GM12801 (cell line): ENCODE data around the gene GALM.

Source experiments
- TF ChIP-seq, protein P1 (sequence below): IDR thresholded peaks from one replicate; pipeline ENCODE4 v1.5.1; 2011; ENCODE audit warnings: control low read depth; ENCODE audit not compliant: insufficient read length; ENCODE audit errors: extremely low read depth

Gene GALM

DNA sequence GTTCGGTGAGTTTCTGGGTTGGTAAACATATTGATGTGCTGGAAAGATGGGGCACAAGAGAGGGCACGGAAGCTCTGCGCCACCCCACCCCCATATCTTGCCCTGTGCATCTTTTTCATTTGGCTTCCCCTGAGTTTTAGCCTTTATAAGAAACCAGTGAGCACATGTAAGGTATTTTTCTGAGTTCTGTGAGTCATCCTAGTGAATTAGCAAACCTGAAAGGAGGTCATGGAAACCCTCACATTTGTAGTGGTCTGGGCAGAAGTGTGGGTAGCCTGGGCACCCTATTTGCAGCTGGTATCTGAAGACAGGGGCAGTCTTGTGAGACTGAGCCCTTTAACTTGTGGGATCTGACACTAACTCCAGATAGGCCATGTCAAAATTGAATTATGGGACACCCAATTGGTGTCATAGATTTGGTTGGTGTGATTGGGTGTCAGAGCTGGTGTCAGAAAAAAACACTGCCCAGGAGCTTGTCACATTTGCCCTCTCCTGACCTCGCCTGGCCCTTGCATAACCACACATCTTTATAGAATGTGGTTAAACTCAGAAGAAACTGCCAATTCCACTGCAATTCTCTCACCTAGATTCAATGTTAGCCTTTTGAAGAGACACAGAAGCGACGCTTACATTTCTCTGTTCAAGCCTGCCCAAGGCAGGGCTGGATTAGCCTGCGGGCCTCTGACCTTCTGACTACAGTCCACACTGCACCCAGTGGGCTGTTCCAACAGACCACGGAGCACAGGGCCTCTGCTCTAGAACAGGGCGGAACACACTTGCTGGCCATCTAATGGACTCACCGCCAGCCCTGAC, 12.0 kb upstream of the GALM start:
- TF ChIP-seq, protein P1, sequence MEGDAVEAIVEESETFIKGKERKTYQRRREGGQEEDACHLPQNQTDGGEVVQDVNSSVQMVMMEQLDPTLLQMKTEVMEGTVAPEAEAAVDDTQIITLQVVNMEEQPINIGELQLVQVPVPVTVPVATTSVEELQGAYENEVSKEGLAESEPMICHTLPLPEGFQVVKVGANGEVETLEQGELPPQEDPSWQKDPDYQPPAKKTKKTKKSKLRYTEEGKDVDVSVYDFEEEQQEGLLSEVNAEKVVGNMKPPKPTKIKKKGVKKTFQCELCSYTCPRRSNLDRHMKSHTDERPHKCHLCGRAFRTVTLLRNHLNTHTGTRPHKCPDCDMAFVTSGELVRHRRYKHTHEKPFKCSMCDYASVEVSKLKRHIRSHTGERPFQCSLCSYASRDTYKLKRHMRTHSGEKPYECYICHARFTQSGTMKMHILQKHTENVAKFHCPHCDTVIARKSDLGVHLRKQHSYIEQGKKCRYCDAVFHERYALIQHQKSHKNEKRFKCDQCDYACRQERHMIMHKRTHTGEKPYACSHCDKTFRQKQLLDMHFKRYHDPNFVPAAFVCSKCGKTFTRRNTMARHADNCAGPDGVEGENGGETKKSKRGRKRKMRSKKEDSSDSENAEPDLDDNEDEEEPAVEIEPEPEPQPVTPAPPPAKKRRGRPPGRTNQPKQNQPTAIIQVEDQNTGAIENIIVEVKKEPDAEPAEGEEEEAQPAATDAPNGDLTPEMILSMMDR, result no peak

GRCh38 chr2:38654528-38655381, 11.2 kb upstream of the GALM start:
- TF ChIP-seq, protein P1, result no peak

DNA sequence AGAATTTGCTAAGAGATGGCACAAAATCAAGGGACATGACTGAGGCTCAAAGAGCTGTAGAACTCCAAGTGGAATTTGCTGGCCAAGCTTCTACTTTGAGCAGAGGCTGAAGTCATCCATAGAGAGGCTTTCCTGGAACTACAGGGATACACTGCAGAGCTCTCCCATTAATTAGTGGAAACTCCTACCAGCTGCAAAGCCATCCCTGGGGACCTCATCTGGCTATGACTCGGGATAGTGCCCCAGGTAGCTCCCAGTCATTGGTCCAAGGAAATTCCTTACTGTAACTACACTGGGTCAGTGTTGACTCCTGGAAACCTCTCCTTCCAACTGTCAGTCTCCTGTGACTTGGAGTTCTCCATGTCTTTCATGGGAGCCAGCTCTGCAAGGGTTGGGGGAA, 10.5 kb upstream of the GALM start:
- TF ChIP-seq, protein P1, result no peak

- TF ChIP-seq, protein P1, result no peak
These were observed 8.9 kb upstream of the GALM start for GRCh38 chr2:38656866-38657480.

GRCh38 chr2:38658613-38659012, 7.3 kb upstream of the GALM start:
- TF ChIP-seq, protein P1, result no peak

- TF ChIP-seq, protein P1, result no peak
These were observed 6.8 kb upstream of the GALM start for GRCh38 chr2:38659115-38659514.

DNA sequence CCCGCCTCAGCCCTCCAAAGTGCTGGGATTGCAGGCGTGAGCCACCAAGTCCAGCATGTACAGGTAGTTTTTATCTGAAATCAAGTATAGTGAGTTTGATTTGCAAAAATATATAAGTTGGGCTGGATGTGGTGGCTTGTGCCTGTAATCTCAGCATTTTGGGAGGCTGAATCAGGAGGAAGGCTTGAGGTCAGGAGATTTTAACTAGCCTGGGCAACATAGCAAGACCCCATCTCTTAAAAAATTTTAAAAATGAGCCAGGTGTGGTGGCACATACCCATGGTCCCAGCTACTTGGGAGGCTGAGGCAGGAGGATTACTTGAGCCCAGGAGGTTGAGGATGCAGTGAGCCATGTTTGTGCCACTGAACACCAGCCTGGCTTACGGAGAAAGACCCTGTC, 5.6 kb upstream of the GALM start:
- TF ChIP-seq, protein P1, result no peak
